GM12874 (cell line): ENCODE data around the gene PHPT1.

Experiments
- CTCF ChIP-seq: IDR thresholded peaks from 2 replicates; pipeline ENCODE4 v1.5.1; 2011; ENCODE audit warnings: low read depth, mild to moderate bottlenecking, control low read depth, low read length, moderate library complexity; ENCODE audit not compliant: insufficient read depth

Gene PHPT1

GRCh38 chr9:136845465-136846260 is 3.5 kb upstream of the PHPT1 start:
- no peak for TF ChIP-seq CTCF

- no peak for TF ChIP-seq CTCF
Observed at GRCh38 chr9:136846376-136847087, 2.7 kb upstream of the PHPT1 start.

- no peak for TF ChIP-seq CTCF
Observed at GRCh38 chr9:136847088-136847825, 2.0 kb upstream of the PHPT1 start.

GRCh38 chr9:136847826-136848392 is 1.3 kb upstream of the PHPT1 start:
- TF ChIP-seq CTCF: no peak

- TF ChIP-seq CTCF: no peak
Observed at GRCh38 chr9:136848393-136849037, 694 bp upstream of the PHPT1 start.

- no peak for TF ChIP-seq CTCF
Observed at GRCh38 chr9:136849960-136850865, 1.0 kb downstream of the PHPT1 start.
